ENCODE measurements around the gene ASIC4. TPM values are rescaled to one million over a fixed set of nuclear protein-coding genes. Genes with fewer than 3 reads are reported as not detected.

The ASIC4 gene
- total RNA-seq, 1 donor from 2014 or later = 0.49 TPM

- no peak for DNase-seq
These were observed 39.2 kb downstream of the ASIC4 start for GRCh38 chr2:219553463-219553963.

GRCh38 chr2:219554350-219554749 is 40.1 kb downstream of the ASIC4 start:
- no peak for DNase-seq

GRCh38 chr2:219555956-219556355 is 41.7 kb downstream of the ASIC4 start:
- DNase-seq = no peak

- DNase-seq = no peak
These were observed 42.1 kb downstream of the ASIC4 start for GRCh38 chr2:219556413-219556812.

GRCh38 chr2:219557320-219557719 is 43.0 kb downstream of the ASIC4 start:
- no peak for DNase-seq

GRCh38 chr2:219557791-219558785 is 43.8 kb downstream of the ASIC4 start:
- DNase-seq = no peak

- no peak for DNase-seq
These were observed 45.1 kb downstream of the ASIC4 start for GRCh38 chr2:219559156-219559915.

- DNase-seq = no peak
These were observed 46.0 kb downstream of the ASIC4 start for GRCh38 chr2:219560037-219560892.

- DNase-seq = no peak
These were observed 46.6 kb downstream of the ASIC4 start for GRCh38 chr2:219560893-219561178.

GRCh38 chr2:219561179-219562048 is 47.1 kb downstream of the ASIC4 start:
- no peak for DNase-seq

- DNase-seq = no peak
These were observed 48.1 kb downstream of the ASIC4 start for GRCh38 chr2:219562049-219563020.

- DNase-seq = no peak
These were observed 49.1 kb downstream of the ASIC4 start for GRCh38 chr2:219563271-219563928.

- no peak for DNase-seq
These were observed 51.1 kb downstream of the ASIC4 start for GRCh38 chr2:219565130-219566080.

- no peak for DNase-seq
These were observed 52.4 kb downstream of the ASIC4 start for GRCh38 chr2:219566640-219567039.

- no peak for DNase-seq
These were observed 52.8 kb downstream of the ASIC4 start for GRCh38 chr2:219567131-219567530.

GRCh38 chr2:219567791-219568361 is 53.6 kb downstream of the ASIC4 start:
- no peak for DNase-seq

- DNase-seq = no peak
These were observed 54.8 kb downstream of the ASIC4 start for GRCh38 chr2:219569041-219569440.

- DNase-seq = no peak
These were observed 55.4 kb downstream of the ASIC4 start for GRCh38 chr2:219569635-219570034.
